ENCODE data around the gene RBM20. TPM values are rescaled to one million over a fixed set of nuclear protein-coding genes. Genes with fewer than 3 reads are reported as not detected.

RBM20 gene
- total and polyA plus RNA-seq, 7 donors: 0.23 to 7.8 (median 5.4) TPM; not detected in 1

DNA sequence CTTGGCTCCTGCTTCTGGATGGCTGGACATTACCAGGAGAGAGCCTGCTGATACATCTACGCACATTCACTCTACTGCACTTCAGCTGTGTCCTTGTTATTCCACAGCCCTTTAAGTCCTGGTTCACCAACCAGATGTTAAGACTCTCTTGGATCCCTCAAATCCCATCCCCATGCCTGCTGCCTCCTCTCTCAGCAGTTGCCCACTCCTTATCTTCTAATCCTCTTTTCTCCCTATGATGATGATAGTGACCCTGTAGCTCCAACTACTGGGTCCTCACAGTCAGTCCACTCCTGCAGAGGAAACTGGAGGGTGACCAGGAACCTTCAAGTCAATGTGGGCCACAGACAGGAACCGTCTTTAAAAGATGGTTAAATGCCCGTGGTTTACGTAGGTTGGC lies 131.3 kb downstream of the RBM20 start:
- 79 to 87% methylated on average over 4 of the region's 4 CpGs for WGBS, 2 donors
- no peak for TF ChIP-seq EP300 (IDR thresholded peaks at IDR 0.05)
- Histone ChIP-seq H3K36me3 (no peaks in the 10 kb centered on the region), H3K27me3 (no peaks in the 10 kb centered on the region), H3K9me3 (no peaks in the 10 kb centered on the region), H3K4me3 (no peak overlapping the region), H3K4me1 (peaks cover 0 to 11% (median 8%) of the 10 kb centered on the region in 4 donors), H3K27ac (no peak overlapping the region)
- intact Hi-C loops (cut with DNase I): no loop called here
- DNase-seq: no peak

DNA sequence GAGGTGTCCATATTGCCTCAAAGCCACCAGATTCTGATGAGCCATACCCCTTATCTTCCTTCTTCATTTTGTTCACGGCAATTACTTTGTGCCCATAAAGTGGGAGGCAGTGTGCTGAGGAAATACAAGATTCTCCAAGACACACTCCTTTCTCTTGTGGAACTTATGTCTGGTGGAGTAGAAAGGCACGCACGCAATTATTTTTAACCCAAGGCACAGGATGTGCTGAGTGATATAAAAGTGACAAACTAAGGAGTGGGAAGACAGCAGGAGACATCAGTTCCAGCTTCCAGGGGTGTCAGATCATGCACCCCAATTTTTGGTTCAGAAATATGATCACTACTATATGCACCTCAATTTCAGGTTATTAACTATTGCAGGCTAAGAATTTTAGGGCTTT lies 132.9 kb downstream of the RBM20 start:
- Histone ChIP-seq H3K9me3 (no peaks in the 10 kb centered on the region), H3K27ac (no peak overlapping the region), H3K4me3 (no peak overlapping the region), H3K27me3 (no peaks in the 10 kb centered on the region), H3K4me1 (peaks cover 0 to 11% (median 8%) of the 10 kb centered on the region in 4 donors), H3K36me3 (no peaks in the 10 kb centered on the region)
- intact Hi-C loops (cut with DNase I): no loop called here
- 94 to 96% methylated on average over 3 of the region's 3 CpGs for WGBS, 2 donors
- TF ChIP-seq, protein P1, sequence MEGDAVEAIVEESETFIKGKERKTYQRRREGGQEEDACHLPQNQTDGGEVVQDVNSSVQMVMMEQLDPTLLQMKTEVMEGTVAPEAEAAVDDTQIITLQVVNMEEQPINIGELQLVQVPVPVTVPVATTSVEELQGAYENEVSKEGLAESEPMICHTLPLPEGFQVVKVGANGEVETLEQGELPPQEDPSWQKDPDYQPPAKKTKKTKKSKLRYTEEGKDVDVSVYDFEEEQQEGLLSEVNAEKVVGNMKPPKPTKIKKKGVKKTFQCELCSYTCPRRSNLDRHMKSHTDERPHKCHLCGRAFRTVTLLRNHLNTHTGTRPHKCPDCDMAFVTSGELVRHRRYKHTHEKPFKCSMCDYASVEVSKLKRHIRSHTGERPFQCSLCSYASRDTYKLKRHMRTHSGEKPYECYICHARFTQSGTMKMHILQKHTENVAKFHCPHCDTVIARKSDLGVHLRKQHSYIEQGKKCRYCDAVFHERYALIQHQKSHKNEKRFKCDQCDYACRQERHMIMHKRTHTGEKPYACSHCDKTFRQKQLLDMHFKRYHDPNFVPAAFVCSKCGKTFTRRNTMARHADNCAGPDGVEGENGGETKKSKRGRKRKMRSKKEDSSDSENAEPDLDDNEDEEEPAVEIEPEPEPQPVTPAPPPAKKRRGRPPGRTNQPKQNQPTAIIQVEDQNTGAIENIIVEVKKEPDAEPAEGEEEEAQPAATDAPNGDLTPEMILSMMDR (IDR thresholded peaks at IDR 0.05): no peak
- no peak for TF ChIP-seq POLR2A (IDR thresholded peaks at IDR 0.05)
- TF ChIP-seq POLR2AphosphoS5 (IDR thresholded peaks at IDR 0.05): no peak
- TF ChIP-seq EP300 (IDR thresholded peaks at IDR 0.05): no peak
- DNase-seq: no peak

DNA sequence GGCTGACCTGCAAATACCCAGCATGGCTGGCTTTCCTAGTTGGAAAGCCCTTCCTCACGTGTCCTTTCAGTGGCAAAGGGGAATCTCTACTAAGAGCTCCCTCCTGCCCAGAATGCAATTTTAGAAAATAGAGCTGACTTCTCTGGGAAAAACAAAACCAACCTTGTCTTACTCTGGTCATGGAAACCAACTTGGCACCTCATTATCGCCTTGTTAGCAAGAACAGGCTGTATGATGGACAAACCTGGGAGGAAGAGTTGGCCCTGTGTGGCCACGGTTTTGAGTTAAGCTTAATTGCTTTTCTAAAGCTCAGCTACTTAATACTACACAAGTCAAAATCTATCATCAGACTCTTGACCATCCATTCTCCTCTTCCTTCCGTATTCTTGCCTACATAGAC lies 133.5 kb downstream of the RBM20 start:
- H3K27ac ChIP-seq: no peak overlapping the region
- H3K9me3 ChIP-seq: no peaks in the 10 kb centered on the region
- WGBS, 2 donors: 89 to 91% methylated on average over 4 of the region's 4 CpGs
- intact Hi-C loops (cut with DNase I): no loop called here
- H3K4me3 ChIP-seq: no peak overlapping the region
- no peaks in the 10 kb centered on the region for H3K27me3 ChIP-seq
- H3K4me1 ChIP-seq: peaks cover 0 to 11% (median 8%) of the 10 kb centered on the region in 4 donors
- TF ChIP-seq EP300 (IDR thresholded peaks at IDR 0.05) (no peak), POLR2A (IDR thresholded peaks at IDR 0.05) (no peak), POLR2AphosphoS5 (IDR thresholded peaks at IDR 0.05) (no peak)
- DNase-seq: no peak
- no peaks in the 10 kb centered on the region for H3K36me3 ChIP-seq

DNA sequence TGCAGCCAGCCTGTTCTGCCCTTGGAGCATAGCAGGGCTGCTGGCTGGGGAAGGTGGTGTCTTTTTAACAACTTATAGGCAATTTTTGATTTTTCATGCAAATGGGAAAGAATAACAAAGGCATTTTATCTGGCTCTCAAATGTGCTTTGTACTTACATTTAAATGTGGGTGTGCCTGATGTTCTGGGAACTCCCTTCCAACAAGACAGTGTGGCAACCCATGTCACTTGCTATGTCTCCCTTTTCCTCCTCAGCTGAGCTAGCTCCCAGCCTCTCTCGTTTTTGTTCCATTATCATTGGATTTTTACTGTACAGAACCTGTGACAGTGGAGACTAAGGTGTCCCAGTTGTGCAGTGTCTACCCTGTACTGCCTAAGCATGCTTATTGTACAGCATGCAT lies 134.1 kb downstream of the RBM20 start:
- Histone ChIP-seq H3K9me3 (no peaks in the 10 kb centered on the region), H3K27ac (no peak overlapping the region), H3K27me3 (no peaks in the 10 kb centered on the region), H3K36me3 (no peaks in the 10 kb centered on the region), H3K4me3 (no peak overlapping the region), H3K4me1 (peaks cover 0 to 13% (median 9%) of the 10 kb centered on the region in 4 donors)
- DNase-seq: no peak
- intact Hi-C loops (cut with DNase I): no loop called here
- TF ChIP-seq POLR2A (IDR thresholded peaks at IDR 0.05) (no peak), POLR2AphosphoS5 (IDR thresholded peaks at IDR 0.05) (no peak), EP300 (IDR thresholded peaks at IDR 0.05) (no peak)
- TF ChIP-seq, protein P1 (IDR thresholded peaks at IDR 0.05): no peak
- 17 to 52% methylated on average over 1 of the region's 1 CpG for WGBS, 2 donors

DNA sequence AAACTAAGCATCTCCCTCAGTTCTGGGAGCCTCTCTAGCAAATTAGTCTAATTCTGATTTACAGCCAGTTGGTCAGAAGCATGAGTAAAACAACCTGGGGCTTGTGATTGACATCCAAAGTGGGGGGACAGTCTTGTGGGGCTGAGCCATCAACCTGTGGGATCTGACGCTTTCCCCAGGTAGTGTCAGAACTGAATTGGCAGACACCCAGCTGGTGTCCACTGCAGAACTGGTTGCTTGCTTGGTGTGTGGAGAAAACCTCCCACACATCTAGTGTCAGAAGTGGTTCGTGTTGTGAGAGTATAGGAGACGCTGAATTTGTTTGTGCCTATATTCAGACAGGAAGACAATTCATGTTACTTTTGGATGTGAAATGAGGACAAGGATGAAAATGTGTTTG lies 135.4 kb downstream of the RBM20 start:
- no peak overlapping the region for H3K4me3 ChIP-seq
- no peaks in the 10 kb centered on the region for H3K27me3 ChIP-seq
- H3K36me3 ChIP-seq: no peaks in the 10 kb centered on the region
- DNase-seq: no peak
- 66 to 88% methylated on average over 3 of the region's 3 CpGs for WGBS, 2 donors
- TF ChIP-seq, protein P1 (IDR thresholded peaks at IDR 0.05): no peak
- TF ChIP-seq EP300 (IDR thresholded peaks at IDR 0.05) (no peak), POLR2A (IDR thresholded peaks at IDR 0.05) (no peak), POLR2AphosphoS5 (IDR thresholded peaks at IDR 0.05) (no peak)
- H3K27ac ChIP-seq: no peak overlapping the region
- intact Hi-C loops (cut with DNase I): no loop called here
- H3K4me1 ChIP-seq: peaks cover 0 to 17% (median 16%) of the 10 kb centered on the region in 4 donors
- no peaks in the 10 kb centered on the region for H3K9me3 ChIP-seq

DNA sequence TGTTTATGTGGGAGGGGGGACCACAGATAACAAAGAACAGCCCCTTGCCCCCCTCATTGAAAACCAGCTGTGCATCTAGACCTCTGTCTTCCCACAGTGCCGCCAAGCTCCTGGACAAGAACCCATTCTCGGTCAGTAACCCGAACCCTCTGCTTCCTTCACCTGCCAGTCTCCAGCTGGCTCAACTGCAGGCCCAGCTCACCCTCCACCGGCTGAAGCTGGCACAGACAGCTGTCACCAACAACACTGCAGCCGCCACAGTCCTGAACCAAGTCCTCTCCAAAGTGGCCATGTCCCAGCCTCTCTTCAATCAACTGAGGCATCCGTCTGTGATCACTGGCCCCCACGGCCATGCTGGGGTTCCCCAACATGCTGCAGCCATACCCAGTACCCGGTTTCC lies 136.6 kb downstream of the RBM20 start:
- Histone ChIP-seq H3K9me3 (no peaks in the 10 kb centered on the region), H3K4me3 (no peak overlapping the region), H3K36me3 (no peaks in the 10 kb centered on the region), H3K4me1 (peaks cover 0 to 26% (median 16%) of the 10 kb centered on the region in 4 donors), H3K27me3 (no peaks in the 10 kb centered on the region), H3K27ac (no peak overlapping the region)
- WGBS, 2 donors: 95 to 98% methylated on average over 8 of the region's 8 CpGs
- DNase-seq: no peak
- TF ChIP-seq POLR2AphosphoS5 (IDR thresholded peaks at IDR 0.05): no peak
- TF ChIP-seq, protein P1 (IDR thresholded peaks at IDR 0.05): no peak
- no peak for TF ChIP-seq EP300 (IDR thresholded peaks at IDR 0.05)
- no peak for TF ChIP-seq POLR2A (IDR thresholded peaks at IDR 0.05)
- intact Hi-C loops (cut with DNase I): no loop called here

Measured in sigmoid colon (tissue), 7 donors.